HG03520 (cell line): Measurements from ENCODE around the gene HAPLN3.
A peak's percentile ranks its signal among the peaks of the same experiment; 100 is the strongest.
"Not testable (repeated sequence)": the region's sequence is repeated elsewhere in the genome, so short reads cannot be mapped to it uniquely, and the experiment has no call there.

Experiments used
- ATAC-seq: cut with Tn5 transposase; IDR thresholded peaks from one replicate; pipeline ENCODE4 v1.9.1; 2021; ENCODE audit warnings: mild to moderate bottlenecking, moderate library complexity; ENCODE audit not compliant: unreplicated experiment

HAPLN3 gene

GRCh38 chr15:88894819-88895767 lies at the start of gene HAPLN3:
HAPLN3 (minus strand) TSS chr15:88895544; CDS start chr15:88887298, 8,246 bp downstream.
- ATAC-seq, result no peak

- ATAC-seq, result no peak
These were observed 44.8 kb upstream of the HAPLN3 start for GRCh38 chr15:88940110-88940675.

- no peak for ATAC-seq
These were observed 44.1 kb upstream of the HAPLN3 start for GRCh38 chr15:88939486-88939806.

GRCh38 chr15:88938802-88939485 lies 43.6 kb upstream of the HAPLN3 start:
- ATAC-seq, result no peak

- not testable (repeated sequence) for ATAC-seq
These were observed 39.1 kb upstream of the HAPLN3 start for GRCh38 chr15:88934449-88934848.

- no peak for ATAC-seq
These were observed 37.6 kb upstream of the HAPLN3 start for GRCh38 chr15:88932875-88933330.

- no peak for ATAC-seq
These were observed 37.0 kb upstream of the HAPLN3 start for GRCh38 chr15:88932271-88932874.

- no peak for ATAC-seq
These were observed 35.2 kb upstream of the HAPLN3 start for GRCh38 chr15:88930579-88930978.

- not testable (repeated sequence) for ATAC-seq
These were observed 34.2 kb upstream of the HAPLN3 start for GRCh38 chr15:88929358-88930098.

GRCh38 chr15:88928192-88928591 lies 32.8 kb upstream of the HAPLN3 start:
- not testable (repeated sequence) for ATAC-seq

GRCh38 chr15:88925648-88926047 lies 30.3 kb upstream of the HAPLN3 start:
- ATAC-seq, result not testable (repeated sequence)

- ATAC-seq, result peak; percentile 84
These were observed 25.6 kb upstream of the HAPLN3 start for GRCh38 chr15:88920892-88921435.

GRCh38 chr15:88920186-88920891 lies 25.0 kb upstream of the HAPLN3 start:
- ATAC-seq, result no peak

- ATAC-seq, result peak; percentile 54
These were observed 23.4 kb upstream of the HAPLN3 start for GRCh38 chr15:88918738-88919137.

GRCh38 chr15:88917760-88918159 lies 22.4 kb upstream of the HAPLN3 start:
- ATAC-seq, result no peak

- ATAC-seq, result no peak
These were observed 20.0 kb upstream of the HAPLN3 start for GRCh38 chr15:88915354-88915753.

- no peak for ATAC-seq
These were observed 18.5 kb upstream of the HAPLN3 start for GRCh38 chr15:88913850-88914169.

- ATAC-seq, result peak; percentile 47
These were observed 17.9 kb upstream of the HAPLN3 start, which contains the start of gene MFGE8 for GRCh38 chr15:88913017-88913849. MFGE8 (minus strand) TSS chr15:88913379; CDS start chr15:88913319, 60 bp downstream.

GRCh38 chr15:88912500-88912921 lies 17.2 kb upstream of the HAPLN3 start:
- no peak for ATAC-seq
